Fibroblast of lung (primary cell): Measurements from ENCODE around the gene SESN3. TPM values are rescaled to one million over a fixed set of nuclear protein-coding genes. Genes with fewer than 3 reads are reported as not detected.

Experiments used
- DNase-seq, 2 donors: peaks; one replicate each; pipeline versions ENCODE4 v3.0.0 to v3.0.0-alpha.2; 2010; ENCODE audit warnings: low read depth in 2 of 2
- H2AFZ ChIP-seq: 2 replicates; pipeline ENCODE4 v1.5.1; 2012; ENCODE audit warnings: low read length, control low read depth, inconsistent platforms
- H3K27ac ChIP-seq: 2 replicates; pipeline ENCODE4 v1.5.1; 2011; ENCODE audit warnings: low read length, control low read depth; ENCODE audit not compliant: insufficient read depth
- H3K27me3 ChIP-seq: 2 replicates; pipeline ENCODE4 v1.5.1; 2011; ENCODE audit warnings: mild to moderate bottlenecking, low read length; ENCODE audit not compliant: control insufficient read depth, insufficient read depth
- H3K36me3 ChIP-seq: 2 replicates; pipeline ENCODE4 v1.5.1; 2011; ENCODE audit warnings: low read length; ENCODE audit not compliant: control insufficient read depth, insufficient read depth
- H3K4me1 ChIP-seq: 2 replicates; pipeline ENCODE4 v1.5.1; 2011; ENCODE audit warnings: low read length; ENCODE audit not compliant: control insufficient read depth, insufficient read depth; ENCODE audit errors: extremely low read depth
- H3K4me2 ChIP-seq: 2 replicates; pipeline ENCODE4 v1.5.1; 2011; ENCODE audit warnings: low read length, control low read depth; ENCODE audit not compliant: insufficient read depth; ENCODE audit errors: extremely low read depth
- H3K4me3 ChIP-seq, 4 experiments: fragments of 200-600 bp in 1 of 4; sonication (generic) in 1 of 4; replicated peaks in 1 of 4; 2 replicates each; pipeline ENCODE4 v1.5.1; 2011 to 2016; ENCODE audit warnings: low read length in 4 of 4, low read depth in 3 of 4, mild to moderate bottlenecking in 3 of 4, control low read depth in 2 of 4, inconsistent platforms in 1 of 4, mixed read lengths in 1 of 4; ENCODE audit not compliant: insufficient read depth in 1 of 4; ENCODE audit errors: control extremely low read depth in 1 of 4
- H3K79me2 ChIP-seq: 2 replicates; pipeline ENCODE4 v1.5.1; 2012; ENCODE audit warnings: mild to moderate bottlenecking, low read length, inconsistent platforms; ENCODE audit not compliant: control insufficient read depth, insufficient read depth
- H3K9ac ChIP-seq: 2 replicates; pipeline ENCODE4 v1.5.1; 2011; ENCODE audit warnings: mild to moderate bottlenecking, low read length, control low read depth; ENCODE audit not compliant: insufficient read depth
- H3K9me3 ChIP-seq: 2 replicates; pipeline ENCODE4 v1.5.1; 2012; ENCODE audit warnings: low read depth, low read length; ENCODE audit not compliant: control insufficient read depth, insufficient read depth
- H4K20me1 ChIP-seq: 2 replicates; pipeline ENCODE4 v1.5.1; 2011; ENCODE audit warnings: low read length; ENCODE audit not compliant: control insufficient read depth, insufficient read depth; ENCODE audit errors: extremely low read depth
- CTCF ChIP-seq, 2 donors: IDR thresholded peaks in 1 of 2; conservative IDR thresholded peaks in 1 of 2; 1 replicate in 1 of 2; 2 replicates in 1 of 2; pipeline ENCODE4 v1.5.1; 2011 to 2012; ENCODE audit warnings: low read length in 2 of 2, control low read depth in 1 of 2, inconsistent platforms in 1 of 2, low read depth in 1 of 2, mild to moderate bottlenecking in 1 of 2
- EZH2 ChIP-seq: IDR thresholded peaks from 2 replicates; pipeline ENCODE4 v1.5.1; 2012; ENCODE audit warnings: low read length, control low read depth, mild to moderate bottlenecking; ENCODE audit errors: missing control alignments
- polyA plus RNA-seq, 2 donors: library from polyadenylated mRNA; depleted of rRNA in 1 of 2; stranded (reverse) in 1 of 2; unstranded in 1 of 2; fragments of >200 nt; gene quantifications; 2 replicates each; pipeline ENCODE4 v1.2.1, GENCODE V29; 2011 to 2012; ENCODE audit warnings: missing spikeins in 1 of 2
- total RNA-seq: library from RNA; depleted of rRNA; stranded (reverse); fragments of >200 nt; gene quantifications from 2 replicates; pipeline ENCODE4 v1.2.1, GENCODE V29; 2014

SESN3 gene
- total and polyA plus RNA-seq, 2 donors (not counting 1 experiment from before 2014, with no cell fraction given), result 6.4 to 60.1 TPM

GRCh38 chr11:95254716-95255115 is 23.7 kb upstream of the SESN3 start:
- Histone ChIP-seq H4K20me1 (no peaks in the 10 kb centered on the region), H3K9me3 (no peaks in the 10 kb centered on the region), H3K79me2 (no peaks in the 10 kb centered on the region), H3K9ac (no peak overlapping the region), H3K4me1 (peaks cover 2% of the 10 kb centered on the region), H3K27ac (no peak overlapping the region), H3K36me3 (no peaks in the 10 kb centered on the region), H3K27me3 (peaks cover 2% of the 10 kb centered on the region), H2AFZ (no peak overlapping the region), H3K4me2 (no peak overlapping the region), H3K4me3 (no peak overlapping the region)
- TF ChIP-seq EZH2, result no peak
- TF ChIP-seq CTCF (conservative IDR thresholded peaks at IDR 0.05 in 1 of 2, IDR thresholded peaks at IDR 0.05 in 1 of 2; ENCODE audit: low read depth in 1 of 2, low read length in 2 of 2), result no peak
- DNase-seq, result no peak

GRCh38 chr11:95254131-95254704 is 23.2 kb upstream of the SESN3 start:
- no peak for TF ChIP-seq EZH2
- no peak for TF ChIP-seq CTCF (conservative IDR thresholded peaks at IDR 0.05 in 1 of 2, IDR thresholded peaks at IDR 0.05 in 1 of 2; ENCODE audit: low read depth in 1 of 2, low read length in 2 of 2)
- Histone ChIP-seq H3K4me2 (peak overlapping the region; percentile 81), H3K4me3 (peak overlapping the region; percentile 45 to 62 (median 48)), H3K9me3 (no peaks in the 10 kb centered on the region), H4K20me1 (no peaks in the 10 kb centered on the region), H2AFZ (peak overlapping the region; percentile 84), H3K27me3 (peaks cover 2% of the 10 kb centered on the region), H3K79me2 (no peaks in the 10 kb centered on the region), H3K4me1 (peaks cover 2% of the 10 kb centered on the region), H3K27ac (no peak overlapping the region), H3K36me3 (no peaks in the 10 kb centered on the region), H3K9ac (no peak overlapping the region)
- peak; percentile 91 to 92 for DNase-seq

GRCh38 chr11:95253141-95253540 is 22.1 kb upstream of the SESN3 start:
- H3K27me3 ChIP-seq, result peaks cover 2% of the 10 kb centered on the region
- no peaks in the 10 kb centered on the region for H4K20me1 ChIP-seq
- DNase-seq, result peak in 1 of 2 donors; percentile 17
- H3K9ac ChIP-seq, result no peak overlapping the region
- no peaks in the 10 kb centered on the region for H3K79me2 ChIP-seq
- no peak overlapping the region for H3K4me2 ChIP-seq
- H3K9me3 ChIP-seq, result no peaks in the 10 kb centered on the region
- H3K4me1 ChIP-seq, result peaks cover 2% of the 10 kb centered on the region
- no peak overlapping the region for H3K27ac ChIP-seq
- no peak overlapping the region for H3K4me3 ChIP-seq
- no peak overlapping the region for H2AFZ ChIP-seq
- no peaks in the 10 kb centered on the region for H3K36me3 ChIP-seq
- no peak for TF ChIP-seq EZH2
- no peak for TF ChIP-seq CTCF (conservative IDR thresholded peaks at IDR 0.05 in 1 of 2, IDR thresholded peaks at IDR 0.05 in 1 of 2; ENCODE audit: low read depth in 1 of 2, low read length in 2 of 2)
